Pancreas (tissue), 10 donors: ENCODE data around the gene ZBP1. TPM values are rescaled to one million over a fixed set of nuclear protein-coding genes. Genes with fewer than 3 reads are reported as not detected.
A peak's percentile ranks its signal among the peaks of the same experiment; 100 is the strongest.

Experiments
- ATAC-seq, 4 donors: fragments of 200-7000 bp; cut with Tn5 transposase; one replicate each; pipeline versions ENCODE4 v1.8.0 to v1.9.1; 2020; ENCODE audit warnings: mild to moderate bottlenecking in 4 of 4, moderate library complexity in 4 of 4
- DNase-seq, 6 donors: peaks; one replicate each; pipeline ENCODE4 v3.0.0-alpha.2; 2020
- FAIRE-seq: peaks from 2 replicates; lab custom pipeline; 2012; peaks lifted over from hg19 to GRCh38; lab: Jason Lieb, UNC
- H3K27ac ChIP-seq, 4 donors: fragments of 200-600 bp; sonication (generic); 1 replicate in 3 of 4; 2 replicates in 1 of 4; pipeline versions ENCODE4 v1.5.0 to v1.8.0; 2020
- H3K27me3 ChIP-seq, 4 donors: fragments of 200-600 bp; one replicate each; pipeline ENCODE4 v1.8.0; 2021
- H3K36me3 ChIP-seq, 3 donors: fragments of 200-600 bp; sonication (generic) in 1 of 3; one replicate each; pipeline versions ENCODE4 v1.5.0 to v1.8.0; 2020 to 2021
- H3K4me1 ChIP-seq, 3 donors: fragments of 200-600 bp; one replicate each; pipeline ENCODE4 v1.8.0; 2021
- H3K4me3 ChIP-seq, 4 donors: fragments of 200-600 bp; sonication (generic) in 2 of 4; one replicate each; pipeline versions ENCODE4 v1.5.0 to v1.8.0; 2020 to 2021
- H3K9me3 ChIP-seq, 4 donors: fragments of 200-600 bp; one replicate each; pipeline ENCODE4 v1.8.0; 2021
- WGBS, 2 donors: extraction: QIAGEN DNeasy Blood & Tissue Kit; methylation state at CpG; one replicate each; pipeline ENCODE4 v1.1.7; 2013; 5-methylcytosine and 5-hydroxymethylcytosine counted together
- intact Hi-C, 3 donors: fragments of 100-400 bp; cut with DNase I; formaldehyde crosslinking; loops; one replicate each; pipeline versions ENCODE4 v1.11.1 to v1.14.2; 2022
- polyA plus RNA-seq, 2 donors: library from polyadenylated mRNA; stranded (reverse); fragments of 200-250 nt; gene quantifications; one replicate each; pipeline ENCODE4 v1.2.3, GENCODE V29; 2013
- total RNA-seq, 6 donors: library from RNA; stranded (reverse); fragmentation: NEBNext Ultra II Directional in 4 of 6; extraction: Animal tissue kit (Norgen Biotek cat#: 25700) in 4 of 6; gene quantifications; one replicate each; pipeline versions ENCODE4 v1.2.1 to v1.2.4, GENCODE V29; 2021 to 2023
- TF ChIP-seq, protein P1 (sequence below), 4 donors: fragments of 200-600 bp; sonication (generic) in 3 of 4; IDR thresholded peaks; one replicate each; pipeline versions ENCODE4 v1.5.0 to v1.8.0; 2021; ENCODE audit warnings: antibody characterized with exemption in 4 of 4
- donor health status: healthy with polysubstance abuse.
- donor health status: DM: no; HTN: no; CAD: no; lungs with moderate emphysema.
- donor health status: DM: no; HTN: no; CAD: no.
- donor health status: control.
- donor health status: control.
- donor health status: Bipolar disorder and iron deficiency.
- donor health status: DM: yes; HTN: yes; CAD: no.
- donor health status: DM: no; HTN: no; CAD: no.
- donor health status: DM: no; HTN: no; CAD: no.
- donor health status: DM: yes; HTN: yes; CAD: no.

The ZBP1 gene
- total and polyA plus RNA-seq, 8 donors = 0.09 to 0.90 (median 0.17) TPM; not detected in 3

DNA sequence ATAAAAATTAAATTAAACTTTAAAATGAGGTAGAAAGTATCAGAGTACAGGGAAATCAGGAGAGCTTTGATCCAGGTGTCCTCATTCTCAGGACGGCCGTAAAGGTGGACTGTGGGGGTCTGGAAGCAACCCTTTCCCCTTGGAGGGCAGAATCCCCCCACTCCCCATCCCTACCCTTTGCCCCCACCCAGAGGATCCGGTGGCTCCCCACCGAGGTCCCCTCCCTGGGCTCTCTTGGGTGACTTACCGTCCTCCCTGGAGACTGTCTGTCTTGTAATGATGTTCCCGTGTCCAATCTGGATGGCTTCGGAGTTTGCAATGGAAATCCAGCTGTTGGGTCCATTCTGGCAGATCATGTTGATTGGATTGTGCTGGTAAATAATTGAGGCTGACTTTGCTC is 7.3 kb downstream of the ZBP1 start:
- intact Hi-C loops = no loop called here
- TF ChIP-seq, protein P1, sequence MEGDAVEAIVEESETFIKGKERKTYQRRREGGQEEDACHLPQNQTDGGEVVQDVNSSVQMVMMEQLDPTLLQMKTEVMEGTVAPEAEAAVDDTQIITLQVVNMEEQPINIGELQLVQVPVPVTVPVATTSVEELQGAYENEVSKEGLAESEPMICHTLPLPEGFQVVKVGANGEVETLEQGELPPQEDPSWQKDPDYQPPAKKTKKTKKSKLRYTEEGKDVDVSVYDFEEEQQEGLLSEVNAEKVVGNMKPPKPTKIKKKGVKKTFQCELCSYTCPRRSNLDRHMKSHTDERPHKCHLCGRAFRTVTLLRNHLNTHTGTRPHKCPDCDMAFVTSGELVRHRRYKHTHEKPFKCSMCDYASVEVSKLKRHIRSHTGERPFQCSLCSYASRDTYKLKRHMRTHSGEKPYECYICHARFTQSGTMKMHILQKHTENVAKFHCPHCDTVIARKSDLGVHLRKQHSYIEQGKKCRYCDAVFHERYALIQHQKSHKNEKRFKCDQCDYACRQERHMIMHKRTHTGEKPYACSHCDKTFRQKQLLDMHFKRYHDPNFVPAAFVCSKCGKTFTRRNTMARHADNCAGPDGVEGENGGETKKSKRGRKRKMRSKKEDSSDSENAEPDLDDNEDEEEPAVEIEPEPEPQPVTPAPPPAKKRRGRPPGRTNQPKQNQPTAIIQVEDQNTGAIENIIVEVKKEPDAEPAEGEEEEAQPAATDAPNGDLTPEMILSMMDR (IDR thresholded peaks at IDR 0.05) = no peak
- 63 to 82% methylated on average over 7 of the region's 7 CpGs for WGBS, 2 donors
- no peak for ATAC-seq
- Histone ChIP-seq H3K36me3 (no peaks in the 10 kb centered on the region), H3K27ac (no peak overlapping the region), H3K9me3 (no peaks in the 10 kb centered on the region), H3K4me1 (no peaks in the 10 kb centered on the region), H3K4me3 (no peak overlapping the region), H3K27me3 (no peaks in the 10 kb centered on the region)
- no peak for DNase-seq
- FAIRE-seq = no peak

DNA sequence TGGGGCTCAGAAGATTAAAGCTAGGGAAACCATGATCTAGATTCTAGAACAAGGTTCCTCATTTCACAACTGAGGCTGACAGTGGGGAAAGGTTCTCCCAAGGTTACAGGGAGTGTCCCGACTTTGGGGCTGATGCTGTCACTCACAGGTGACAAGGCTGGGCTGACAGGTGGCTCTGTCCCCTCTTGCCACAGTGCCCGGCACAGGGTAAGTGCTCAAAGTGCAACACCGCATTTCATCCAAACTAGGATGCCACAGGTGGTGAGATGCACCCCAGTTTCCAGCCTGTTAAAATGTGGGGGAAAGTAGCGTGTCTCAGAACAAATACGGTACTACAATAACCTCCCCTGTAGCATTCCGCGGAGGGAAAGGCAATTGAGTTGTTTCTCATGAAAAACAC is 7.8 kb downstream of the ZBP1 start:
- DNase-seq (no peak), ATAC-seq (no peak), FAIRE-seq (no peak)
- WGBS, 2 donors = 68 to 74% methylated on average over 7 of the region's 7 CpGs
- TF ChIP-seq, protein P1 (IDR thresholded peaks at IDR 0.05) = no peak
- no peaks in the 10 kb centered on the region for H3K4me1 ChIP-seq
- H3K27ac ChIP-seq = peak overlapping the region in 1 of 4 donors; percentile 28
- intact Hi-C loops = no loop called here
- no peak overlapping the region for H3K4me3 ChIP-seq
- H3K9me3 ChIP-seq = no peaks in the 10 kb centered on the region
- H3K36me3 ChIP-seq = no peaks in the 10 kb centered on the region
- H3K27me3 ChIP-seq = no peaks in the 10 kb centered on the region

DNA sequence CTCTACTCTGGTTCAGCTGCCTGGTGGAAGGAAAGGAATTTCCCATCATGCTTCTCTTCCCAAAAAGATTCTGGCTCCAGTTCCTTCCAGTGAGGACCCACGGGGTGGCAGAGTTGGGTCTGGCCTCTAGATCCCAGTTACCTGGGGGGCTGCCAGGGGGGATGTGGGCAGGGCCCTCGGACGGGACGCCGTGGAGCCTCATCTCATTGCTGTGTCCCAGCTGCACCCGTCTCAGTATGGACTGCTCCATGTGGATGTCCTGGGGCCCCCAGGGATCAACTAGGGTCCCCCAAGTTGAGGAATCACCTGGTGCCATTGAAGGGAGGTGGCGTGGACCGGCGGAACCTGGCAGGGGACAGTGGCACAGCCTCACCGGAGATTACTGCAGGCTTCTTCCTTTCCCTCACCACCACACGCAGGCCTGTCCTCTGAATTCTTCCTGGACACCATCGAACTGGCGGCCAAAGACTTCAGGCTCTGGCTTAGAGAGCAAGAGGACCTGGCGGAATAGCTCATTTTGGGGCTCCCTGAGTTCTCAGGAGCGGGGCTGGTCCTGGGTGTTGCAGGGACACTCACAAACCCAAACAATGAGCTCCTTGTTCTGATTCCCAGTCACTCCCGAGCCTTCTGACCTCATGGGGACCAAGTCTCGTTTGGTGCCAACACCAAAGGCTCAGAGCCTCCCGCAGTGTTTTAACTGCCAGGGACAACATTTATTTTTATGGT is 8.5 kb downstream of the ZBP1 start:
- TF ChIP-seq, protein P1 (IDR thresholded peaks at IDR 0.05) = no peak
- Histone ChIP-seq H3K27ac (no peak overlapping the region), H3K9me3 (no peaks in the 10 kb centered on the region), H3K4me3 (no peak overlapping the region), H3K36me3 (no peaks in the 10 kb centered on the region), H3K27me3 (no peaks in the 10 kb centered on the region), H3K4me1 (no peaks in the 10 kb centered on the region)
- WGBS, 2 donors = 43 to 49% methylated on average over 18 of the region's 18 CpGs
- intact Hi-C loops = no loop called here
- FAIRE-seq (no peak), ATAC-seq (peak in 3 of 4 donors; percentile 55 to 84 (median 70)), DNase-seq (peak in 2 of 6 donors; percentile 23 to 25)

DNA sequence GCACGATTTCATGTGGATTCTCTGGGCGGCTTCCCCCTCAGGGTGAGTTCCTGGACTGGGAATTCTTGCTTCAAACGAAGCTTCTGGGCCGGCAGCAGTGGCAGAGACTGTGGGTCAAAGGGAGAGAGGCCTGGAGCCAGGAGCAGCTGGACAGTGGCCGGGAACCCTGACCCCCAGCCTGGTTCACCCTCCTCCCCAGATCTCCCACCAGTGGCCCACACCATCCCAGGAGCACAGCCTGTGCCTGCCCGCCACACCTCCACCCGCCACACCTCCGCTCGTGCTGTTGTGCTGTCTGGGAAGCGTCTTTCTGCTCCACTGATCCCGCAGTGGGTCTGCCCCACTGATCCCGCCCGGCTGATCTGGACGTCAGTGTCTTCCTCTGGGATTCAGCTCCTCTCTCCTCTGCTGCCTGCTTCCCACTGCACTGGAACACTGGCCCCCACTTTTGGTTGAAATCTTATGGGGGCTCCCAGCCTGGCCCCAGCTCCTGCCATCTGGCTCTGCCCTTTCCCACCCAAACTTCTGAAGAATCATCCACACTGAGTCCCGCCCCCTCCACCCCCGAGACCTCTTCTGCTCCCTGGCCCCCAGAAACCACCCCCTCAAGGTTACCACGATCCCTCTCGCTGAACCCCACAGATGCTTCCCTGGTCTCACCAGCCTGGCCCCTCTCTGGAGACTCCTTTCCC is 9.8 kb downstream of the ZBP1 start:
- peak in 1 of 6 donors; percentile 56 for DNase-seq
- H3K27ac ChIP-seq = no peak overlapping the region
- H3K36me3 ChIP-seq = no peaks in the 10 kb centered on the region
- intact Hi-C loops = no loop called here
- 47 to 63% methylated on average over 18 of the region's 18 CpGs for WGBS, 2 donors
- H3K9me3 ChIP-seq = no peaks in the 10 kb centered on the region
- no peak for FAIRE-seq
- no peaks in the 10 kb centered on the region for H3K27me3 ChIP-seq
- ATAC-seq = no peak
- H3K4me1 ChIP-seq = no peaks in the 10 kb centered on the region
- H3K4me3 ChIP-seq = no peak overlapping the region
- TF ChIP-seq, protein P1 (IDR thresholded peaks at IDR 0.05) = no peak

DNA sequence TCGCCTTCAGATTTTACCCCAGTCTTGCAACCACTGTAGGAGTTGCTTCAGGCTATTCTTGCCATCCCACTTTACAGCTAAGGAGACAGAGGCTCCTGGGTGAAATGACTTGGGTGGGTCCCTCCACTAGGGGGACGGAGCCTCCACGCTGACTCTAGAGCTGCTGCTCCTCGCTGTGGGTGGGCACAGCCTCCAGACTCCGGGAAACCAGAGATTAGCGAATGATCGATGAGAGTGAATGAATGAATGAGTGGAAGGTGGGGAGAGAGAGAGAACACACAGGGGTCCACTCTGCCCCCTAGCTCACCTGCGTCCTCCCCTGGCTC is 10.4 kb downstream of the ZBP1 start:
- H3K4me1 ChIP-seq = no peaks in the 10 kb centered on the region
- no peak overlapping the region for H3K27ac ChIP-seq
- intact Hi-C loops = no loop called here
- no peak for FAIRE-seq
- H3K36me3 ChIP-seq = no peaks in the 10 kb centered on the region
- no peak overlapping the region for H3K4me3 ChIP-seq
- WGBS, 2 donors = 58 to 70% methylated on average over 8 of the region's 8 CpGs
- no peaks in the 10 kb centered on the region for H3K27me3 ChIP-seq
- DNase-seq = no peak
- H3K9me3 ChIP-seq = no peaks in the 10 kb centered on the region
- ATAC-seq = no peak
- TF ChIP-seq, protein P1 (IDR thresholded peaks at IDR 0.05) = no peak
